Lung (tissue), 12 donors: ENCODE measurements around the gene CD109. TPM values are rescaled to one million over a fixed set of nuclear protein-coding genes. Genes with fewer than 3 reads are reported as not detected.
"Not testable (repeated sequence)": the region's sequence is repeated elsewhere in the genome, so short reads cannot be mapped to it uniquely, and the experiment has no call there.

ENCODE experiments used
- ATAC-seq: fragments of 200-7000 bp; cut with Tn5 transposase; one replicate; pipeline ENCODE4 v1.9.1; 2020; ENCODE audit warnings: moderate number of reproducible peaks; ENCODE audit not compliant: insufficient read depth, low FRiP score
- DNase-seq, 3 donors: peaks; one replicate each; pipeline ENCODE4 v3.0.0-alpha.2; 2013 to 2017
- H3K27ac ChIP-seq, 2 donors: one replicate each; pipeline ENCODE4 v1.5.1; 2013; ENCODE audit warnings: mild to moderate bottlenecking in 2 of 2, moderate library complexity in 2 of 2, control low read depth in 1 of 2, inconsistent platforms in 1 of 2, low read depth in 1 of 2, low read length in 1 of 2
- H3K27me3 ChIP-seq, 3 donors: one replicate each; pipeline ENCODE4 v1.5.1; 2013; ENCODE audit warnings: low read length in 2 of 3; ENCODE audit not compliant: control insufficient read depth in 3 of 3, insufficient read depth in 3 of 3
- H3K36me3 ChIP-seq, 4 donors: one replicate each; pipeline ENCODE4 v1.5.1; 2013; ENCODE audit warnings: low read length in 4 of 4, mild to moderate bottlenecking in 1 of 4, moderate library complexity in 1 of 4; ENCODE audit not compliant: control insufficient read depth in 4 of 4, insufficient read depth in 4 of 4
- H3K4me1 ChIP-seq, 5 donors: one replicate each; pipeline ENCODE4 v1.5.1; 2013; ENCODE audit warnings: low read length in 5 of 5, mild to moderate bottlenecking in 2 of 5, moderate library complexity in 1 of 5; ENCODE audit not compliant: control insufficient read depth in 5 of 5, insufficient read depth in 5 of 5
- H3K4me3 ChIP-seq: one replicate; pipeline ENCODE4 v1.5.1; 2013; ENCODE audit warnings: mild to moderate bottlenecking, control low read depth, moderate library complexity
- H3K9ac ChIP-seq, 2 donors: one replicate each; pipeline ENCODE4 v1.5.1; 2013; ENCODE audit warnings: low read length in 2 of 2, control low read depth in 1 of 2; ENCODE audit not compliant: insufficient read depth in 1 of 2
- H3K9me3 ChIP-seq, 4 donors: one replicate each; pipeline ENCODE4 v1.5.1; 2013; ENCODE audit warnings: low read length in 3 of 4, mild to moderate bottlenecking in 1 of 4, moderate library complexity in 1 of 4; ENCODE audit not compliant: control insufficient read depth in 4 of 4, insufficient read depth in 3 of 4
- WGBS, 2 donors: extraction: QIAGEN DNeasy Blood & Tissue Kit; methylation state at CpG; one replicate each; pipeline ENCODE4 v1.1.7; 2013; 5-methylcytosine and 5-hydroxymethylcytosine counted together
- polyA plus RNA-seq, 2 donors: library from polyadenylated mRNA; stranded (reverse); fragments of 200-250 nt; gene quantifications; one replicate each; pipeline ENCODE4 v1.2.1, GENCODE V29; 2013
- total RNA-seq, 2 donors: library from RNA; depleted of rRNA in 1 of 2; stranded (reverse); fragments of >200 nt in 1 of 2; gene quantifications; one replicate each; pipeline ENCODE4 v1.2.1, GENCODE V29; 2014 to 2021
- TF ChIP-seq, protein P1 (sequence below): IDR thresholded peaks from 2 replicates; pipeline ENCODE4 v1.5.1; 2012; ENCODE audit warnings: mild to moderate bottlenecking; ENCODE audit errors: control extremely low read depth, extremely low read depth
- donor health status: control.
- donor health status: control.
- donor health status: Bipolar disorder and iron deficiency.
- donor health status: healthy.
- donor health status: DM: yes; HTN: yes; CAD: no.

CD109 gene
- total and polyA plus RNA-seq, 4 donors = 2.1 to 48.5 (median 11.7) TPM

DNA sequence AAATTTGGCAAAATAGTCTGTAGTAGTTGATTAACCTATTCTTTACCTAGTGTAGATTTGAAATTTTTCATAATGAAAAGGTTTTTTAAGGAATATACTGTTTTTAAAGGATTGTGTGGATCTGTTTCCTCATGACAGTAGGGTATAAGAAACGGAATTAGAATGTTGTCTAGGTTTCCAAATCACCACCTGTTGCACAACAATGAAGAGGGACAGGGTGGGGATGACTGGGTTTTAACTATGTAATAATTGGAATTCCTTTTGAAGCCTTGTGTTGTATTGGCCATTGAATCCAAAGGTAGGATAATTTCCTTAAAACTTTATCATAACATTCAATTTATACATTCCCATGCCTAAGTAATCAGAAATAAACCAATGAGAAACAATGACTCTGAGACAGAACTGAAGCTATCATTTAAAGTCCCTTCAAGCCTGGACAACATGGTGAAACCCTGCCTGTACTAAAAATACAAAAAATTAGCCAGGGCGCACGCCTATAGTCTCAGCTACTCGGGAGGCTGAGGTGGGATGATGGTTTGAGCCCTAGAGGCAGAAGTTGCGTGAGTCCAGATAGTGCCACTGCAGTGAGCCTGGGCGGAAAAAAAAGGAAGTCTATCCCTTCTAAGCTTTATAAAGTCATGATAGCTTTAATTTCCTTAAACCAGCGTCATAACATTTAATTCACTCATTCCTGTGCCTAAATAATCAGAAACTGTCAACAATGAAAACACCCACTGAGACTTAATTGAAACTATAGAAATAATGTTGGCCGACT is 23.9 kb upstream of the CD109 start:
- Histone ChIP-seq H3K9me3 (no peaks in the 10 kb centered on the region), H3K27ac (no peak overlapping the region), H3K9ac (no peak overlapping the region), H3K27me3 (no peaks in the 10 kb centered on the region), H3K4me3 (no peak overlapping the region), H3K36me3 (no peaks in the 10 kb centered on the region), H3K4me1 (peaks cover 0 to 2% (median 0%) of the 10 kb centered on the region in 5 donors)
- DNase-seq (no peak), ATAC-seq (no peak)
- 53 to 74% methylated on average over 8 of the region's 8 CpGs for WGBS, 2 donors
- TF ChIP-seq, protein P1, sequence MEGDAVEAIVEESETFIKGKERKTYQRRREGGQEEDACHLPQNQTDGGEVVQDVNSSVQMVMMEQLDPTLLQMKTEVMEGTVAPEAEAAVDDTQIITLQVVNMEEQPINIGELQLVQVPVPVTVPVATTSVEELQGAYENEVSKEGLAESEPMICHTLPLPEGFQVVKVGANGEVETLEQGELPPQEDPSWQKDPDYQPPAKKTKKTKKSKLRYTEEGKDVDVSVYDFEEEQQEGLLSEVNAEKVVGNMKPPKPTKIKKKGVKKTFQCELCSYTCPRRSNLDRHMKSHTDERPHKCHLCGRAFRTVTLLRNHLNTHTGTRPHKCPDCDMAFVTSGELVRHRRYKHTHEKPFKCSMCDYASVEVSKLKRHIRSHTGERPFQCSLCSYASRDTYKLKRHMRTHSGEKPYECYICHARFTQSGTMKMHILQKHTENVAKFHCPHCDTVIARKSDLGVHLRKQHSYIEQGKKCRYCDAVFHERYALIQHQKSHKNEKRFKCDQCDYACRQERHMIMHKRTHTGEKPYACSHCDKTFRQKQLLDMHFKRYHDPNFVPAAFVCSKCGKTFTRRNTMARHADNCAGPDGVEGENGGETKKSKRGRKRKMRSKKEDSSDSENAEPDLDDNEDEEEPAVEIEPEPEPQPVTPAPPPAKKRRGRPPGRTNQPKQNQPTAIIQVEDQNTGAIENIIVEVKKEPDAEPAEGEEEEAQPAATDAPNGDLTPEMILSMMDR = no peak

DNA sequence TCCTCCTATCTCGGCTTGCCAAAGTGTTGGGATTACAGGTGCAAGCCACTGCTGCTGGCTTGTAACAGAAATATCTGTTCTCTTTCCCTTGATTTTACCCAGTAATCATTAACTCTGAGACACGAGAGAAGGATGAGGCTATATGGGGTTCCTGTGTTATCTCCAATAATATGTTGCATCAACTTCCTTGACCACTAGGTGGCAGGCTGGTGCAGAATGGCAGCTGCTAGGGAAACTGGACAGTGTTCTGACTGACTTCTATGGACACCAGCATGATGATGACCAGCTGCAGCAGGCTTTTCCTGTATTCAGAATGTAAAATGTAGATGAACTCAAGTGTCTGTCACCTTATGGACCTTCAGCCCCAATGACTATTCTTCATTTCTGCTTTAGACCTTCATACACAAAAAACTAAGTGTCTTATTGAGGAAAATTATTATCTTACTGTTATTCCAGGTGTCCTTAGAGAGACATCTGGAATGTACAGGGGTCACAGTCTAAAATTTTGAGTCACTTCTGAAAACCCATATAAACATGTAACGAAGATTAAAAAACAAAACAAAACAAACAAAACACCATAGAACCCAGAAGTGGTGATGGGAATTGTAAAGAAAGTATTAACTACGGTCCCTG is 20.4 kb upstream of the CD109 start:
- WGBS, 2 donors = 47 to 62% methylated on average over 4 of the region's 4 CpGs
- TF ChIP-seq, protein P1 = peak; percentile 77
- peak; percentile 86 for ATAC-seq

DNA sequence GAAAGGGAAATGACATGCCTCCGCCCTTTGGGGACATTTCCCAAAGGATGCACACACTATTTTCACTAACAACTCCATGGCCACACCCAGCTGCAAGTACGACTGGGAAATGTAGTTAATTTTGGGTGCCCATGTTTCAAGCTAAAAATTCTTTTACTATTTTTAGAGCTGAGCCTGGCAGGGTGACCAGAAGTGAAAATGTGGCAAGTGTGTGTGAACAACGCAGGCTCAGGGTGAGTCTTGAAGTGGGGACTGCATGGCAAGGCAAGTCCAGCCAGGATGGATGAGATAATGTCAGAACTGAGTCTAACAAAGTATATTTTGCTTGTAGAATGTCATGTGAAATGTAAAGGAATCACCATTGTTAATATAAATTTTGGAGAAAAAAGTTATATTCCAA is 17.0 kb upstream of the CD109 start:
- H3K4me1 ChIP-seq = peaks cover 0 to 2% (median 0%) of the 10 kb centered on the region in 5 donors
- H3K4me3 ChIP-seq = no peak overlapping the region
- TF ChIP-seq, protein P1 = no peak
- no peaks in the 10 kb centered on the region for H3K36me3 ChIP-seq
- 64 to 79% methylated on average over 3 of the region's 3 CpGs for WGBS, 2 donors
- DNase-seq (no peak), ATAC-seq (no peak)
- no peaks in the 10 kb centered on the region for H3K27me3 ChIP-seq
- H3K27ac ChIP-seq = no peak overlapping the region
- H3K9me3 ChIP-seq = peaks cover 0 to 2% (median 0%) of the 10 kb centered on the region in 4 donors
- no peak overlapping the region for H3K9ac ChIP-seq

More for the DNA sequence above, 20.4 kb upstream of the CD109 start:
- Histone ChIP-seq H3K4me3 (no peak overlapping the region), H3K9ac (no peak overlapping the region), H3K27me3 (no peaks in the 10 kb centered on the region), H3K4me1 (peaks cover 0 to 2% (median 0%) of the 10 kb centered on the region in 5 donors), H3K36me3 (no peaks in the 10 kb centered on the region), H3K27ac (no peak overlapping the region), H3K9me3 (no peaks in the 10 kb centered on the region)
- peak; percentile 77 to 83 (median 81) for DNase-seq

DNA sequence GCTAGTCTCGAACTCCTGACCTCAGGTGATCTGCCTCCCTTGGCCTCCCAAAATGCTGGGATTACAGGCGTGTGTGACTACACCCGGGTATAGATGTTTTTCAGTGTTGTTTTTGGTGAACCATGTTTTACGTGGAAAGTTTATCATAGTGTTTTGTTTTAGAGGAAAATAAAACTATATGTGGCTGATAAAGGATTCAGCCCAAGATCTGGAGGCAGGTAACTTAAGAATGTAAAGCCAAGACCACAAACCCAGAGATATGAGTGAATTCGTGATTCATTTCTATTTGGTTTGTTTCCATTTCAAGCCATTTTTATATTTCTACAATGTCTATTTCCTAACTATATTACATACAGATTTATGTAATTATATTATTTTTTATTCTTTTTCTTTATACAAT is 16.2 kb upstream of the CD109 start:
- H3K4me3 ChIP-seq, H3K27me3 ChIP-seq, H3K36me3 ChIP-seq, H3K9me3 ChIP-seq, H3K27ac ChIP-seq, DNase-seq, H3K9ac ChIP-seq, H3K4me1 ChIP-seq, ATAC-seq: not testable (repeated sequence)
- 90 to 95% methylated on average over 5 of the region's 5 CpGs for WGBS, 2 donors
